Measurements from ENCODE around the gene SLC7A8. TPM values are rescaled to one million over a fixed set of nuclear protein-coding genes. Genes with fewer than 3 reads are reported as not detected.

The SLC7A8 gene
- total RNA-seq, 1 experiment from 2014 or later = 77.9 TPM

GRCh38 chr14:23219075-23219474 is 35.6 kb upstream of the SLC7A8 start:
- no peak overlapping the region for H4K91ac ChIP-seq (ENCODE audit: insufficient read length, low read depth, low read length)
- H3K4me1 ChIP-seq (ENCODE audit: insufficient read depth, low read length) = no peaks in the 10 kb centered on the region; the same call in 1 of the 2 replicates
- Mint-ChIP-seq H3K27me3 (ENCODE audit: low read depth) (peaks cover 3% of the 10 kb centered on the region; the same call in 1 of the 2 replicates), H3K36me3 (ENCODE audit: insufficient read depth in 1 of 3, low read depth in 3 of 3) (peaks cover 8 to 13% (median 9%) of the 10 kb centered on the region in 3 experiments; a peak in 6 of 7 replicates), H3K4me1 (peaks cover 12 to 21% of the 10 kb centered on the region in 2 experiments), H3K9me3 (peaks cover 10 to 15% of the 10 kb centered on the region in 2 experiments), H3K4me3 (no peak overlapping the region), H3K27ac (no peak overlapping the region; a peak in 1 of 7 replicates)
- no peak overlapping the region for H2AK5ac ChIP-seq (ENCODE audit: insufficient read length, low read length)
- H2BK20ac ChIP-seq (ENCODE audit: low read depth, low read length, poor library complexity, severe bottlenecking) = no peak overlapping the region
- H2BK120ac ChIP-seq (ENCODE audit: low read depth, low read length, poor library complexity, severe bottlenecking) = no peak overlapping the region
- H2AFZ ChIP-seq (ENCODE audit: low read length) = no peak overlapping the region
- H3K9me3 ChIP-seq (ENCODE audit: control insufficient read depth, low read depth, low read length) = no peaks in the 10 kb centered on the region
- H2BK12ac ChIP-seq (ENCODE audit: insufficient read length, low read depth, low read length) = no peak overlapping the region
- H4K5ac ChIP-seq (ENCODE audit: insufficient read length, low read depth, low read length) = no peak overlapping the region
- H3K9ac ChIP-seq (ENCODE audit: extremely low read depth, insufficient read length, low read length) = no peak overlapping the region
- H3K23ac ChIP-seq (ENCODE audit: insufficient read length, low read depth, low read length) = no peak overlapping the region
- H3K18ac ChIP-seq (ENCODE audit: insufficient read length, low read depth, low read length) = no peak overlapping the region
- no peak overlapping the region for H3K4me2 ChIP-seq (ENCODE audit: insufficient read depth, insufficient read length, low read length)
- H3K56ac ChIP-seq (ENCODE audit: insufficient read length, low read depth, low read length) = no peak overlapping the region
- no peak overlapping the region for H3K4ac ChIP-seq (ENCODE audit: low read depth, low read length)
- H2BK15ac ChIP-seq (ENCODE audit: low read depth, low read length) = no peak overlapping the region
- no peaks in the 10 kb centered on the region for H3K27me3 ChIP-seq (ENCODE audit: insufficient read depth, low read length)
- H4K8ac ChIP-seq (replicated peaks; ENCODE audit: insufficient read length, low read depth, low read length) = no peak overlapping the region
- no peak overlapping the region for H3T11ph ChIP-seq (ENCODE audit: low read length)
- no peak for DNase-seq
- no peak overlapping the region for H2BK5ac ChIP-seq (ENCODE audit: insufficient read length, low read length)
- H3K23me2 ChIP-seq (ENCODE audit: insufficient read length, low read depth, low read length, poor library complexity, severe bottlenecking) = no peaks in the 10 kb centered on the region
- H3K27ac ChIP-seq (ENCODE audit: insufficient read length, low read depth, low read length) = no peak overlapping the region
- H3K79me2 ChIP-seq (ENCODE audit: insufficient read depth, low read length) = no peaks in the 10 kb centered on the region
- no peaks in the 10 kb centered on the region for H3K79me1 ChIP-seq (ENCODE audit: insufficient read depth, low read depth, low read length, poor library complexity, severe bottlenecking)
- no CpG with 5 or more reads among the region's 3 CpGs for WGBS (ENCODE audit: extremely low coverage, insufficient read length, low lambda C conversion rate)
- no peak for TF ChIP-seq CTCF (conservative IDR thresholded peaks at IDR 0.05)
- no peak overlapping the region for H3K14ac ChIP-seq (ENCODE audit: insufficient read depth, low read length)
- H4K20me1 ChIP-seq (ENCODE audit: control insufficient read depth, insufficient read depth, insufficient read length) = no peaks in the 10 kb centered on the region

All from H9 (cell line).